ENCODE measurements around the gene GPR157. TPM values are rescaled to one million over a fixed set of nuclear protein-coding genes. Genes with fewer than 3 reads are reported as not detected.

Gene GPR157
- total RNA-seq, 2 donors from 2014 or later, result 5.4 to 7.0 TPM

- Histone ChIP-seq H3K27me3 (replicated peaks; ENCODE audit: insufficient read depth) (no peaks in the 10 kb centered on the region), H3K36me3 (no peaks in the 10 kb centered on the region), H3K27ac (no peak overlapping the region), H3K9me3 (peaks cover 4% of the 10 kb centered on the region), H3K4me3 (no peak overlapping the region), H3K4me1 (ENCODE audit: control insufficient read depth in 1 of 2, low read depth in 2 of 2) (no peaks in the 10 kb centered on the region)
- ATAC-seq (ENCODE audit: insufficient number of reproducible peaks, low FRiP score, low read depth), result no peak
- TF ChIP-seq CTCF (IDR thresholded peaks at IDR 0.05), result no peak
- no peak for DNase-seq (ENCODE audit: low spot score)
Measured at GRCh38 chr1:9093581-9093980, 35.3 kb downstream of the GPR157 start.

- Histone ChIP-seq H3K36me3 (no peaks in the 10 kb centered on the region), H3K9me3 (peaks cover 4% of the 10 kb centered on the region), H3K4me1 (ENCODE audit: control insufficient read depth in 1 of 2, low read depth in 2 of 2) (no peaks in the 10 kb centered on the region), H3K27ac (no peak overlapping the region), H3K27me3 (replicated peaks; ENCODE audit: insufficient read depth) (no peaks in the 10 kb centered on the region), H3K4me3 (no peak overlapping the region)
- TF ChIP-seq CTCF (IDR thresholded peaks at IDR 0.05), result no peak
- ATAC-seq (ENCODE audit: insufficient number of reproducible peaks, low FRiP score, low read depth), result no peak
- DNase-seq (ENCODE audit: low spot score), result no peak
Measured at GRCh38 chr1:9093091-9093490, 35.8 kb downstream of the GPR157 start.

GRCh38 chr1:9088807-9089206 is 40.1 kb downstream of the GPR157 start:
- Histone ChIP-seq H3K4me3 (no peak overlapping the region), H3K27ac (no peak overlapping the region), H3K9me3 (no peaks in the 10 kb centered on the region), H3K36me3 (no peaks in the 10 kb centered on the region), H3K4me1 (ENCODE audit: control insufficient read depth in 1 of 2, low read depth in 2 of 2) (peaks cover 3 to 20% of the 10 kb centered on the region in 2 donors), H3K27me3 (replicated peaks; ENCODE audit: insufficient read depth) (no peaks in the 10 kb centered on the region)
- ATAC-seq (ENCODE audit: insufficient number of reproducible peaks, low FRiP score, low read depth) (no peak), DNase-seq (ENCODE audit: low spot score) (no peak)
- TF ChIP-seq CTCF (IDR thresholded peaks at IDR 0.05), result no peak

- DNase-seq (ENCODE audit: low spot score), result no peak
- no peak for TF ChIP-seq CTCF (IDR thresholded peaks at IDR 0.05)
- no peaks in the 10 kb centered on the region for H3K9me3 ChIP-seq
- no peaks in the 10 kb centered on the region for H3K36me3 ChIP-seq
- no peak for ATAC-seq (ENCODE audit: insufficient number of reproducible peaks, low FRiP score, low read depth)
- no peak overlapping the region for H3K27ac ChIP-seq
- H3K4me1 ChIP-seq (ENCODE audit: control insufficient read depth in 1 of 2, low read depth in 2 of 2), result peaks cover 3 to 20% of the 10 kb centered on the region in 2 donors
- H3K4me3 ChIP-seq, result no peak overlapping the region
- no peaks in the 10 kb centered on the region for H3K27me3 ChIP-seq (replicated peaks; ENCODE audit: insufficient read depth)
Measured at GRCh38 chr1:9087411-9088125, 41.3 kb downstream of the GPR157 start.

GRCh38 chr1:9086796-9087195 is 42.1 kb downstream of the GPR157 start:
- TF ChIP-seq CTCF (IDR thresholded peaks at IDR 0.05), result no peak
- H3K27me3 ChIP-seq (replicated peaks; ENCODE audit: insufficient read depth), result no peaks in the 10 kb centered on the region
- H3K9me3 ChIP-seq, result no peaks in the 10 kb centered on the region
- H3K27ac ChIP-seq, result no peak overlapping the region
- no peak for ATAC-seq (ENCODE audit: insufficient number of reproducible peaks, low FRiP score, low read depth)
- no peaks in the 10 kb centered on the region for H3K36me3 ChIP-seq
- H3K4me1 ChIP-seq (ENCODE audit: control insufficient read depth in 1 of 2, low read depth in 2 of 2), result peaks cover 3 to 20% of the 10 kb centered on the region in 2 donors
- no peak overlapping the region for H3K4me3 ChIP-seq
- DNase-seq (ENCODE audit: low spot score), result no peak

All from thoracic aorta (tissue), 2 donors.